Stimulated activated CD4-positive, alpha-beta T cell treated with anti-CD3 and anti-CD28 coated beads, TNF-alpha, amount 100 ng/mL, for 48 hours (primary cell): ENCODE data around the gene CAVIN3.
"Not testable (repeated sequence)": the region's sequence is repeated elsewhere in the genome, so short reads cannot be mapped to it uniquely, and the experiment has no call there.

Experiments used
- DNase-seq, 3 donors: peaks; one replicate each; pipeline ENCODE4 v3.0.0-alpha.2; 2020; ENCODE audit warnings: low read depth in 3 of 3

Gene CAVIN3

GRCh38 chr11:6326303-6326702 is 6.0 kb upstream of the CAVIN3 start:
- no peak for DNase-seq

- DNase-seq = no peak
These were observed 3.1 kb upstream of the CAVIN3 start for GRCh38 chr11:6323291-6323905.

- no peak for DNase-seq
These were observed 1.7 kb upstream of the CAVIN3 start for GRCh38 chr11:6321961-6322362.

GRCh38 chr11:6321356-6321755 is 1.1 kb upstream of the CAVIN3 start:
- no peak for DNase-seq

GRCh38 chr11:6319704-6320410 is 444 bp downstream of the CAVIN3 start:
- DNase-seq = peak in 2 of 3 donors; percentile 17 to 28

GRCh38 chr11:6319001-6319703 is 1.1 kb downstream of the CAVIN3 start:
- DNase-seq = no peak

GRCh38 chr11:6318204-6318603 is 2.1 kb downstream of the CAVIN3 start:
- no peak for DNase-seq

- DNase-seq = no peak
These were observed 4.4 kb downstream of the CAVIN3 start for GRCh38 chr11:6315811-6316425.

- no peak for DNase-seq
These were observed 8.2 kb downstream of the CAVIN3 start for GRCh38 chr11:6312106-6312505.

- DNase-seq = no peak
These were observed 12.4 kb downstream of the CAVIN3 start for GRCh38 chr11:6307876-6308275.

GRCh38 chr11:6305297-6305696 is 15.0 kb downstream of the CAVIN3 start:
- no peak for DNase-seq

- DNase-seq = no peak
These were observed 16.6 kb downstream of the CAVIN3 start for GRCh38 chr11:6303661-6304060.

GRCh38 chr11:6301096-6301495 is 19.2 kb downstream of the CAVIN3 start:
- no peak for DNase-seq

GRCh38 chr11:6300325-6300724 is 20.0 kb downstream of the CAVIN3 start:
- DNase-seq = no peak

- DNase-seq = peak in 1 of 3 donors; percentile 6
These were observed 21.7 kb downstream of the CAVIN3 start for GRCh38 chr11:6298605-6299004.

GRCh38 chr11:6297831-6298230 is 22.5 kb downstream of the CAVIN3 start:
- no peak for DNase-seq

GRCh38 chr11:6285019-6285418 is 35.3 kb downstream of the CAVIN3 start:
- DNase-seq = no peak

GRCh38 chr11:6284250-6284649 is 36.1 kb downstream of the CAVIN3 start:
- no peak for DNase-seq

- no peak for DNase-seq
These were observed 36.8 kb downstream of the CAVIN3 start for GRCh38 chr11:6283453-6284023.

- DNase-seq = not testable (repeated sequence)
These were observed 39.5 kb downstream of the CAVIN3 start for GRCh38 chr11:6280809-6281208.

GRCh38 chr11:6273188-6273587 is 47.1 kb downstream of the CAVIN3 start:
- no peak for DNase-seq

- no peak for DNase-seq
These were observed 48.7 kb downstream of the CAVIN3 start for GRCh38 chr11:6271598-6271997.
